Prostate gland (tissue), 2 donors: ENCODE data around the gene INMT. TPM values are rescaled to one million over a fixed set of nuclear protein-coding genes. Genes with fewer than 3 reads are reported as not detected.

Experiments
- DNase-seq: peaks from one replicate; pipeline ENCODE4 v3.0.0-alpha.2; 2019; ENCODE audit warnings: low spot score
- H3K27ac ChIP-seq, 2 donors: fragments of 200-600 bp; sonication (generic); 2 replicates each; pipeline ENCODE4 v1.5.1; 2017 to 2019
- H3K27me3 ChIP-seq: fragments of 200-600 bp; sonication (generic); replicated peaks from 2 replicates; pipeline ENCODE4 v1.5.1; 2019; ENCODE audit not compliant: insufficient read depth
- H3K36me3 ChIP-seq, 2 donors: fragments of 200-600 bp; sonication (generic); 1 replicate in 1 of 2; 2 replicates in 1 of 2; pipeline versions ENCODE4 v1.5.1 to v1.8.1; 2017 to 2019
- H3K4me1 ChIP-seq: fragments of 200-600 bp; sonication (generic); replicated peaks from 2 replicates; pipeline ENCODE4 v1.5.1; 2019
- H3K4me3 ChIP-seq, 2 donors: fragments of 200-600 bp; sonication (generic); 2 replicates each; pipeline ENCODE4 v1.5.1; 2017 to 2019
- H3K9me3 ChIP-seq: fragments of 200-600 bp; sonication (generic); 2 replicates; pipeline ENCODE4 v1.5.1; 2017
- CTCF ChIP-seq, 4 experiments: fragments of 200-600 bp in 2 of 4; fragments of 450-650 bp in 2 of 4; sonication (generic) in 2 of 4; IDR thresholded peaks; 1 replicate in 3 of 4; 2 replicates in 1 of 4; pipeline ENCODE4 v1.5.1; 2016 to 2019; ENCODE audit warnings: antibody characterized with exemption in 4 of 4, mild to moderate bottlenecking in 2 of 4, moderate library complexity in 2 of 4
- POLR2A ChIP-seq: fragments of 450-650 bp; IDR thresholded peaks from one replicate; pipeline ENCODE4 v1.6.1; 2016; ENCODE audit warnings: antibody characterized with exemption, mild to moderate bottlenecking
- POLR2AphosphoS5 ChIP-seq: sonication (generic); formaldehyde crosslinking; IDR thresholded peaks from one replicate; pipeline ENCODE4 v1.6.1; 2017; ENCODE audit warnings: antibody characterized with exemption
- WGBS: methylation state at CpG from one replicate; pipeline ENCODE4 v1.1.5; 2018; 5-methylcytosine and 5-hydroxymethylcytosine counted together
- intact Hi-C: fragments of 100-400 bp; cut with DNase I; formaldehyde crosslinking; loops from one replicate; pipeline ENCODE4 v1.14.2; 2022
- total RNA-seq, 2 donors: library from RNA; depleted of rRNA; stranded (reverse); fragments of >200 nt; gene quantifications; one replicate each; pipeline ENCODE4 v1.1.0, GENCODE V29; 2016

The INMT gene
- total RNA-seq, 2 donors from 2014 or later, result 41.4 to 132 TPM

GRCh38 chr7:30727061-30727945 is 24.6 kb upstream of the INMT start:
- 68% methylated on average over 8 of the region's 8 CpGs for WGBS
- H3K9me3 ChIP-seq, result no peaks in the 10 kb centered on the region
- intact Hi-C loops, result no loop called here
- TF ChIP-seq POLR2A, result no peak
- no peaks in the 10 kb centered on the region for H3K36me3 ChIP-seq
- H3K4me3 ChIP-seq, result no peak overlapping the region
- H3K27ac ChIP-seq, result no peak overlapping the region
- no peaks in the 10 kb centered on the region for H3K27me3 ChIP-seq
- no peaks in the 10 kb centered on the region for H3K4me1 ChIP-seq
- DNase-seq, result no peak

DNA sequence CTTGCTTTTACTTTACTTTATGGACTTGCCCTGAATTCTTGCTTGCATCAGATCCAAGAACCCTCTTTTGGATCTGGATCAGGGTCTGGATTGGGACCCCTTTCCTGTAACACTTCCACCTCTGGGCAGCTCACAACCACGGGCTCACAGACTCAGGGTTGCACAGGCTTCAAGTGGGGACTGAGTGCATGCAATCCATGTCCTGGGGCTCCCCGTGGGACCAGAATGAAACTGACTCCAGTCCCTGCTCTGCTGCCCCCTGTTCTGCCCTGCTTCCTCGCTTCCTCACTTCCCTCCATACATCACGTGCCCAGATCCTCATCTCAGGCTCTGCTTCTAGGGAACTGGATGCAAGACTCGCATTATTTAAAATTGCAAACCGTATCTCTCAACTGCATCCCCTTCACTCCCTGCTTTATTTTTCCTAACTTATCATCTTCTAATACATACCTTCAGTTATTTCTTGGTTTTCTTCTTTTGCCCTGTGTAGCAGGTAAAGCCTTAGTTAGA is 23.3 kb upstream of the INMT start:
- H3K27ac ChIP-seq, result no peak overlapping the region
- intact Hi-C loops, result no loop called here
- TF ChIP-seq CTCF (IDR thresholded peaks at IDR 0.05) (no peak), POLR2AphosphoS5 (no peak), POLR2A (no peak)
- DNase-seq, result no peak
- no peak overlapping the region for H3K4me3 ChIP-seq
- 68% methylated on average over 6 of the region's 6 CpGs for WGBS
- H3K27me3 ChIP-seq, result peaks cover 4% of the 10 kb centered on the region
- H3K4me1 ChIP-seq, result no peaks in the 10 kb centered on the region
- H3K9me3 ChIP-seq, result no peaks in the 10 kb centered on the region
- no peaks in the 10 kb centered on the region for H3K36me3 ChIP-seq

DNA sequence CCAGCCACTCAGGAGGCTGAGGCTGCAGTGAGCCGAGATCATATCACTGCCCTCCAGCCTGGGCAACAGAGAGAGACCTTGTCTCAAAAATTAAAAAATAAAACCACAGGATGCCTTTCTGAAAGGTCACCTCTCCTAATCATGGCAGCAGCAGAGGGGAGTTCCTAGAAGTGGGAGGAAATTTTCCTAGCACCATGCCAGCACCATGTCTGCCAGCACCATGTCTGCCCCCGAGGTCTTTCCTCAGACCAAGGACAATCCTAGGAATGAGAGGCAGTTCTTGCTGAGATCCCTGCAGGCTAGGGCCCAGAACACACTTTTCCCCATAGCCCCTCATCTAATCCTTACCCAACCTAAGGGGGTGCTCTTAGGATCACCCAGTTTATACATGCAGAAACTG is 22.3 kb upstream of the INMT start:
- WGBS, result 54% methylated on average over 2 of the region's 2 CpGs
- Histone ChIP-seq H3K36me3 (no peaks in the 10 kb centered on the region), H3K4me3 (no peak overlapping the region), H3K4me1 (no peaks in the 10 kb centered on the region), H3K9me3 (no peaks in the 10 kb centered on the region), H3K27me3 (peaks cover 4% of the 10 kb centered on the region), H3K27ac (no peak overlapping the region)
- TF ChIP-seq CTCF (IDR thresholded peaks at IDR 0.05), result no peak
- no peak for TF ChIP-seq POLR2AphosphoS5
- TF ChIP-seq POLR2A, result no peak
- no peak for DNase-seq
- intact Hi-C loops, result loop anchor here (10.0 kb wide), 1 partner anchor 95 kb away; no protein-coding TSS in a partner anchor

GRCh38 chr7:30730097-30730496 is 21.8 kb upstream of the INMT start:
- intact Hi-C loops, result loop anchor here (10.0 kb wide), 1 partner anchor 95 kb away; no protein-coding TSS in a partner anchor
- 88% methylated on average over 2 of the region's 2 CpGs for WGBS

More at GRCh38 chr7:30730097-30730496, 21.8 kb upstream of the INMT start:
- Histone ChIP-seq H3K27me3 (peaks cover 4% of the 10 kb centered on the region), H3K4me1 (no peaks in the 10 kb centered on the region), H3K36me3 (no peaks in the 10 kb centered on the region), H3K9me3 (no peaks in the 10 kb centered on the region), H3K27ac (no peak overlapping the region), H3K4me3 (no peak overlapping the region)
- TF ChIP-seq POLR2A, result no peak
- no peak for TF ChIP-seq CTCF (IDR thresholded peaks at IDR 0.05)
- no peak for TF ChIP-seq POLR2AphosphoS5
- DNase-seq, result no peak
